H9 (cell line): ENCODE results near the gene SCN1B. TPM values are rescaled to one million over a fixed set of nuclear protein-coding genes. Genes with fewer than 3 reads are reported as not detected.

Experiments
- DNase-seq: peaks from one replicate; pipeline ENCODE4 v3.0.0-alpha.2; 2017
- H2AFZ ChIP-seq: one replicate; pipeline ENCODE4 v1.6.1; 2013; ENCODE audit warnings: mild to moderate bottlenecking, low read length, control low read depth, moderate library complexity
- H2AK5ac ChIP-seq: 2 replicates; pipeline ENCODE4 v1.6.1; 2013; ENCODE audit warnings: low read length, control low read depth, mixed read lengths; ENCODE audit not compliant: insufficient read length
- H2BK120ac ChIP-seq: one replicate; pipeline ENCODE4 v1.6.1; 2013; ENCODE audit warnings: low read depth, mild to moderate bottlenecking, low read length, control low read depth, inconsistent platforms; ENCODE audit not compliant: poor library complexity, severe bottlenecking
- H2BK12ac ChIP-seq: 2 replicates; pipeline ENCODE4 v1.6.1; 2013; ENCODE audit warnings: low read length, control low read depth, mixed read lengths, low read depth; ENCODE audit not compliant: insufficient read length
- H2BK15ac ChIP-seq: 2 replicates; pipeline ENCODE4 v1.6.1; 2013; ENCODE audit warnings: low read depth, low read length, control low read depth
- H2BK20ac ChIP-seq: one replicate; pipeline ENCODE4 v1.6.1; 2013; ENCODE audit warnings: low read depth, mild to moderate bottlenecking, low read length, control low read depth, inconsistent platforms; ENCODE audit not compliant: poor library complexity, severe bottlenecking
- H2BK5ac ChIP-seq: 2 replicates; pipeline ENCODE4 v1.6.1; 2013; ENCODE audit warnings: low read length, control low read depth, mixed read lengths; ENCODE audit not compliant: insufficient read length
- H3K14ac ChIP-seq: 2 replicates; pipeline ENCODE4 v1.6.1; 2013; ENCODE audit warnings: low read length, control low read depth; ENCODE audit not compliant: insufficient read depth
- H3K18ac ChIP-seq: 2 replicates; pipeline ENCODE4 v1.6.1; 2013; ENCODE audit warnings: low read depth, mild to moderate bottlenecking, mixed read lengths, low read length, control low read depth; ENCODE audit not compliant: insufficient read length
- H3K23ac ChIP-seq: 2 replicates; pipeline ENCODE4 v1.6.1; 2013; ENCODE audit warnings: low read length, control low read depth, mixed read lengths, low read depth; ENCODE audit not compliant: insufficient read length
- H3K23me2 ChIP-seq: 2 replicates; pipeline ENCODE4 v1.6.1; 2013; ENCODE audit warnings: low read depth, mild to moderate bottlenecking, mixed read lengths, low read length, control low read depth; ENCODE audit not compliant: insufficient read length, poor library complexity, severe bottlenecking
- H3K27ac ChIP-seq: 2 replicates; pipeline ENCODE4 v1.5.1; 2013; ENCODE audit warnings: low read length, control low read depth, mixed read lengths, low read depth; ENCODE audit not compliant: insufficient read length
- H3K27me3 ChIP-seq: 2 replicates; pipeline ENCODE4 v1.6.1; 2013; ENCODE audit warnings: low read length, control low read depth, inconsistent platforms; ENCODE audit not compliant: insufficient read depth
- H3K4ac ChIP-seq: 2 replicates; pipeline ENCODE4 v1.6.1; 2013; ENCODE audit warnings: low read depth, mild to moderate bottlenecking, control low read depth, inconsistent platforms, low read length, moderate library complexity
- H3K4me1 ChIP-seq: 2 replicates; pipeline ENCODE4 v1.6.1; 2013; ENCODE audit warnings: low read length, control low read depth, inconsistent platforms; ENCODE audit not compliant: insufficient read depth
- H3K4me2 ChIP-seq: 2 replicates; pipeline ENCODE4 v1.6.1; 2013; ENCODE audit warnings: low read length, control low read depth, mixed read lengths; ENCODE audit not compliant: insufficient read length, insufficient read depth
- H3K56ac ChIP-seq: 2 replicates; pipeline ENCODE4 v1.6.1; 2013; ENCODE audit warnings: low read depth, mild to moderate bottlenecking, mixed read lengths, low read length, control low read depth; ENCODE audit not compliant: insufficient read length
- H3K79me1 ChIP-seq: 2 replicates; pipeline ENCODE4 v1.6.1; 2013; ENCODE audit warnings: low read depth, mild to moderate bottlenecking, moderate library complexity, low read length, control low read depth, inconsistent platforms; ENCODE audit not compliant: insufficient read depth, poor library complexity, severe bottlenecking
- H3K79me2 ChIP-seq: 2 replicates; pipeline ENCODE4 v1.6.1; 2013; ENCODE audit warnings: low read length, control low read depth, inconsistent platforms; ENCODE audit not compliant: insufficient read depth
- H3K9ac ChIP-seq: 2 replicates; pipeline ENCODE4 v1.6.1; 2013; ENCODE audit warnings: low read length, control low read depth, mixed read lengths; ENCODE audit not compliant: insufficient read length; ENCODE audit errors: extremely low read depth
- H3K9me3 ChIP-seq: one replicate; pipeline ENCODE4 v1.6.1; 2013; ENCODE audit warnings: low read depth, low read length, inconsistent platforms; ENCODE audit not compliant: control insufficient read depth
- H3T11ph ChIP-seq: one replicate; pipeline ENCODE4 v1.6.1; 2013; ENCODE audit warnings: mild to moderate bottlenecking, low read length, control low read depth, inconsistent platforms
- H4K20me1 ChIP-seq: one replicate; pipeline ENCODE4 v1.6.1; 2013; ENCODE audit not compliant: control insufficient read depth, insufficient read length, insufficient read depth
- H4K5ac ChIP-seq: 2 replicates; pipeline ENCODE4 v1.6.1; 2013; ENCODE audit warnings: low read depth, mild to moderate bottlenecking, mixed read lengths, low read length, control low read depth; ENCODE audit not compliant: insufficient read length
- H4K8ac ChIP-seq: replicated peaks from 2 replicates; pipeline ENCODE4 v1.6.1; 2013; ENCODE audit warnings: low read length, control low read depth, mixed read lengths, low read depth; ENCODE audit not compliant: insufficient read length
- H4K91ac ChIP-seq: 2 replicates; pipeline ENCODE4 v1.6.1; 2013; ENCODE audit warnings: low read depth, mild to moderate bottlenecking, moderate library complexity, mixed read lengths, low read length, control low read depth; ENCODE audit not compliant: insufficient read length
- H3K27ac Mint-ChIP-seq, 3 experiments: 2 replicates in 2 of 3; 3 replicates in 1 of 3; pipeline ENCODE4 v1.8.0; 2020 to 2021; ENCODE audit warnings: mixed read lengths in 3 of 3, mild to moderate bottlenecking in 1 of 3, moderate library complexity in 1 of 3
- H3K27me3 Mint-ChIP-seq: 2 replicates; pipeline ENCODE4 v1.8.0; 2021; ENCODE audit warnings: low read depth, mild to moderate bottlenecking, moderate library complexity, mixed read lengths
- H3K36me3 Mint-ChIP-seq, 3 experiments: 2 replicates in 2 of 3; 3 replicates in 1 of 3; pipeline ENCODE4 v1.8.0; 2020 to 2021; ENCODE audit warnings: low read depth in 3 of 3, mixed read lengths in 3 of 3; ENCODE audit not compliant: insufficient read depth in 1 of 3
- H3K4me1 Mint-ChIP-seq, 2 experiments: 2 replicates each; pipeline ENCODE4 v1.8.0; 2020; ENCODE audit warnings: mixed read lengths in 2 of 2
- H3K4me3 Mint-ChIP-seq, 2 experiments: 2 replicates in 1 of 2; 3 replicates in 1 of 2; pipeline ENCODE4 v1.8.0; 2020 to 2021; ENCODE audit warnings: mild to moderate bottlenecking in 2 of 2, mixed read lengths in 2 of 2, moderate library complexity in 1 of 2
- H3K9me3 Mint-ChIP-seq, 2 experiments: 2 replicates in 1 of 2; 3 replicates in 1 of 2; pipeline ENCODE4 v1.8.0; 2020; ENCODE audit warnings: mild to moderate bottlenecking in 2 of 2, mixed read lengths in 2 of 2, moderate library complexity in 1 of 2
- WGBS: extraction: QIAGEN DNeasy Blood & Tissue Kit; methylation state at CpG from one replicate; pipeline ENCODE4 v1.1.7; 2013; ENCODE audit warnings: missing lambda C conversion rate, low lambda C conversion rate, mixed read lengths; ENCODE audit not compliant: insufficient read length; ENCODE audit errors: extremely low coverage; 5-methylcytosine and 5-hydroxymethylcytosine counted together
- total RNA-seq: library from RNA; stranded (reverse); gene quantifications from 2 replicates; pipeline ENCODE4 v1.2.1, GENCODE V29; 2021
- TF ChIP-seq, protein P1 (sequence below): fragments of 200-600 bp; sonication (generic); conservative IDR thresholded peaks from 3 replicates; pipeline ENCODE4 v1.8.0; 2021; ENCODE audit warnings: antibody characterized with exemption, mild to moderate bottlenecking

The SCN1B gene
- total RNA-seq, 1 experiment from 2014 or later = 3.8 TPM

GRCh38 chr19:35089554-35089953 is 59.3 kb downstream of the SCN1B start:
- Histone ChIP-seq H3K4ac (no peak overlapping the region), H3K18ac (no peak overlapping the region), H2AK5ac (no peak overlapping the region), H3K56ac (no peak overlapping the region), H3K14ac (no peak overlapping the region), H4K20me1 (no peaks in the 10 kb centered on the region), H3K4me1 (no peaks in the 10 kb centered on the region; the same call in 1 of the 2 replicates), H3K23ac (no peak overlapping the region), H2AFZ (no peak overlapping the region), H2BK15ac (no peak overlapping the region), H4K8ac (no peak overlapping the region), H3K23me2 (no peaks in the 10 kb centered on the region), H2BK120ac (no peak overlapping the region), H2BK12ac (no peak overlapping the region), H3K79me1 (no peaks in the 10 kb centered on the region), H3K79me2 (no peaks in the 10 kb centered on the region), H3K27me3 (no peaks in the 10 kb centered on the region), H2BK20ac (no peak overlapping the region), H4K5ac (no peak overlapping the region), H3K4me2 (no peak overlapping the region), H3K9me3 (no peaks in the 10 kb centered on the region), H4K91ac (no peak overlapping the region), H3K9ac (no peak overlapping the region), H3T11ph (no peak overlapping the region), H2BK5ac (no peak overlapping the region), H3K27ac (no peak overlapping the region)
- Mint-ChIP-seq H3K4me1 (peaks cover 9 to 16% of the 10 kb centered on the region in 2 experiments), H3K4me3 (no peak overlapping the region), H3K27ac (no peak overlapping the region), H3K9me3 (no peaks in the 10 kb centered on the region), H3K27me3 (no peaks in the 10 kb centered on the region; the same call in none of the 2 replicates), H3K36me3 (no peaks in the 10 kb centered on the region)
- DNase-seq = no peak
- no CpG with 5 or more reads among the region's 8 CpGs for WGBS
- TF ChIP-seq, protein P1, sequence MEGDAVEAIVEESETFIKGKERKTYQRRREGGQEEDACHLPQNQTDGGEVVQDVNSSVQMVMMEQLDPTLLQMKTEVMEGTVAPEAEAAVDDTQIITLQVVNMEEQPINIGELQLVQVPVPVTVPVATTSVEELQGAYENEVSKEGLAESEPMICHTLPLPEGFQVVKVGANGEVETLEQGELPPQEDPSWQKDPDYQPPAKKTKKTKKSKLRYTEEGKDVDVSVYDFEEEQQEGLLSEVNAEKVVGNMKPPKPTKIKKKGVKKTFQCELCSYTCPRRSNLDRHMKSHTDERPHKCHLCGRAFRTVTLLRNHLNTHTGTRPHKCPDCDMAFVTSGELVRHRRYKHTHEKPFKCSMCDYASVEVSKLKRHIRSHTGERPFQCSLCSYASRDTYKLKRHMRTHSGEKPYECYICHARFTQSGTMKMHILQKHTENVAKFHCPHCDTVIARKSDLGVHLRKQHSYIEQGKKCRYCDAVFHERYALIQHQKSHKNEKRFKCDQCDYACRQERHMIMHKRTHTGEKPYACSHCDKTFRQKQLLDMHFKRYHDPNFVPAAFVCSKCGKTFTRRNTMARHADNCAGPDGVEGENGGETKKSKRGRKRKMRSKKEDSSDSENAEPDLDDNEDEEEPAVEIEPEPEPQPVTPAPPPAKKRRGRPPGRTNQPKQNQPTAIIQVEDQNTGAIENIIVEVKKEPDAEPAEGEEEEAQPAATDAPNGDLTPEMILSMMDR = no peak

Other genes with a start within 250 kb of the SCN1B start
- gene ZNF30, start 103.6 kb upstream of the SCN1B start, total RNA-seq = 6.5 and 8.3 TPM in 2 replicates
- 7.6 and 8.3 TPM in 2 replicates for gene ZNF792, start 66.2 kb upstream of the SCN1B start, total RNA-seq
- gene GRAMD1A, start 30.1 kb upstream of the SCN1B start, total RNA-seq = 125 and 126 TPM in 2 replicates
- gene HPN, start 11.3 kb downstream of the SCN1B start, total RNA-seq = 9.3 and 10.6 TPM in 2 replicates
- gene FXYD3, start 85.4 kb downstream of the SCN1B start, total RNA-seq = 1.5 TPM in 2 replicates
- gene LGI4, start 104.6 kb downstream of the SCN1B start, total RNA-seq = 2.6 and 3.2 TPM in 2 replicates
- gene FXYD1, start 108.4 kb downstream of the SCN1B start, total RNA-seq = 6.8 and 7.7 TPM in 2 replicates
- 8.2 and 9.0 TPM in 2 replicates for gene FXYD7, start 112.8 kb downstream of the SCN1B start, total RNA-seq
- 83.7 and 100 TPM in 2 replicates for gene FXYD5, start 124.3 kb downstream of the SCN1B start, total RNA-seq
- gene FAM187B, start 198.3 kb downstream of the SCN1B start, total RNA-seq = not detected in 2 replicates
- 151 and 152 TPM in 2 replicates for gene LSR, start 218.5 kb downstream of the SCN1B start, total RNA-seq
- gene USF2, start 238.5 kb downstream of the SCN1B start, total RNA-seq = 113 and 123 TPM in 2 replicates